Fibroblast of lung (primary cell): ENCODE results near the gene C1orf226. TPM values are rescaled to one million over a fixed set of nuclear protein-coding genes. Genes with fewer than 3 reads are reported as not detected.

Source experiments
- DNase-seq, 2 donors: peaks; one replicate each; pipeline versions ENCODE4 v3.0.0 to v3.0.0-alpha.2; 2010; ENCODE audit warnings: low read depth in 2 of 2
- H2AFZ ChIP-seq: 2 replicates; pipeline ENCODE4 v1.5.1; 2012; ENCODE audit warnings: low read length, control low read depth, inconsistent platforms
- H3K27ac ChIP-seq: 2 replicates; pipeline ENCODE4 v1.5.1; 2011; ENCODE audit warnings: low read length, control low read depth; ENCODE audit not compliant: insufficient read depth
- H3K27me3 ChIP-seq: 2 replicates; pipeline ENCODE4 v1.5.1; 2011; ENCODE audit warnings: mild to moderate bottlenecking, low read length; ENCODE audit not compliant: control insufficient read depth, insufficient read depth
- H3K36me3 ChIP-seq: 2 replicates; pipeline ENCODE4 v1.5.1; 2011; ENCODE audit warnings: low read length; ENCODE audit not compliant: control insufficient read depth, insufficient read depth
- H3K4me1 ChIP-seq: 2 replicates; pipeline ENCODE4 v1.5.1; 2011; ENCODE audit warnings: low read length; ENCODE audit not compliant: control insufficient read depth, insufficient read depth; ENCODE audit errors: extremely low read depth
- H3K4me2 ChIP-seq: 2 replicates; pipeline ENCODE4 v1.5.1; 2011; ENCODE audit warnings: low read length, control low read depth; ENCODE audit not compliant: insufficient read depth; ENCODE audit errors: extremely low read depth
- H3K4me3 ChIP-seq, 4 experiments: fragments of 200-600 bp in 1 of 4; sonication (generic) in 1 of 4; replicated peaks in 1 of 4; 2 replicates each; pipeline ENCODE4 v1.5.1; 2011 to 2016; ENCODE audit warnings: low read length in 4 of 4, low read depth in 3 of 4, mild to moderate bottlenecking in 3 of 4, control low read depth in 2 of 4, inconsistent platforms in 1 of 4, mixed read lengths in 1 of 4; ENCODE audit not compliant: insufficient read depth in 1 of 4; ENCODE audit errors: control extremely low read depth in 1 of 4
- H3K79me2 ChIP-seq: 2 replicates; pipeline ENCODE4 v1.5.1; 2012; ENCODE audit warnings: mild to moderate bottlenecking, low read length, inconsistent platforms; ENCODE audit not compliant: control insufficient read depth, insufficient read depth
- H3K9ac ChIP-seq: 2 replicates; pipeline ENCODE4 v1.5.1; 2011; ENCODE audit warnings: mild to moderate bottlenecking, low read length, control low read depth; ENCODE audit not compliant: insufficient read depth
- H3K9me3 ChIP-seq: 2 replicates; pipeline ENCODE4 v1.5.1; 2012; ENCODE audit warnings: low read depth, low read length; ENCODE audit not compliant: control insufficient read depth, insufficient read depth
- H4K20me1 ChIP-seq: 2 replicates; pipeline ENCODE4 v1.5.1; 2011; ENCODE audit warnings: low read length; ENCODE audit not compliant: control insufficient read depth, insufficient read depth; ENCODE audit errors: extremely low read depth
- CTCF ChIP-seq, 2 donors: IDR thresholded peaks in 1 of 2; conservative IDR thresholded peaks in 1 of 2; 1 replicate in 1 of 2; 2 replicates in 1 of 2; pipeline ENCODE4 v1.5.1; 2011 to 2012; ENCODE audit warnings: low read length in 2 of 2, control low read depth in 1 of 2, inconsistent platforms in 1 of 2, low read depth in 1 of 2, mild to moderate bottlenecking in 1 of 2
- EZH2 ChIP-seq: IDR thresholded peaks from 2 replicates; pipeline ENCODE4 v1.5.1; 2012; ENCODE audit warnings: low read length, control low read depth, mild to moderate bottlenecking; ENCODE audit errors: missing control alignments
- polyA minus RNA-seq: library from RNA; depleted of rRNA, polyadenylated mRNA; stranded (reverse); fragments of >200 nt; gene quantifications from 2 replicates; pipeline ENCODE4 v1.2.3, GENCODE V29; 2011; ENCODE audit warnings: low replicate concordance
- polyA plus RNA-seq, 2 donors: library from polyadenylated mRNA; depleted of rRNA in 1 of 2; stranded (reverse) in 1 of 2; unstranded in 1 of 2; fragments of >200 nt; gene quantifications; 2 replicates each; pipeline ENCODE4 v1.2.1, GENCODE V29; 2011 to 2012; ENCODE audit warnings: missing spikeins in 1 of 2
- total RNA-seq: library from RNA; depleted of rRNA; stranded (reverse); fragments of >200 nt; gene quantifications from 2 replicates; pipeline ENCODE4 v1.2.1, GENCODE V29; 2014

The C1orf226 gene
- total RNA-seq (under 0.01 and 0.33 TPM in 2 replicates), polyA plus RNA-seq (0.06 and 0.10 TPM in 2 replicates), polyA minus RNA-seq (1.2 TPM in 1 of 2 replicates, not detected in the other)
- 0.12 and 0.16 TPM in 2 replicates for polyA plus RNA-seq (2012)

- peaks cover 17% of the 10 kb centered on the region for H3K27me3 ChIP-seq
- no peak within 1 kb of the TSS for H2AFZ ChIP-seq
- H3K9me3 ChIP-seq: no peaks in the 10 kb centered on the region
- DNase-seq: peak in 1 of 2 donors; percentile 23
- no peaks in the 10 kb centered on the region for H3K36me3 ChIP-seq
- no peak within 1 kb of the TSS for H3K4me2 ChIP-seq
- TF ChIP-seq CTCF (conservative IDR thresholded peaks at IDR 0.05 in 1 of 2, IDR thresholded peaks at IDR 0.05 in 1 of 2; ENCODE audit: low read depth in 1 of 2, low read length in 2 of 2) (no peak), EZH2 (no peak)
- no peaks in the 10 kb centered on the region for H3K79me2 ChIP-seq
- H4K20me1 ChIP-seq: no peaks in the 10 kb centered on the region
- no peaks in the 10 kb centered on the region for H3K4me1 ChIP-seq
- no peak within 1 kb of the TSS for H3K9ac ChIP-seq
- H3K4me3 ChIP-seq: no peak within 1 kb of the TSS
- no peak within 1 kb of the TSS for H3K27ac ChIP-seq
Measured at GRCh38 chr1:162381383-162381782, at the start of gene C1orf226. TSS of gene C1orf226 (plus strand) at chr1:162381728. CDS start at chr1:162381902, 174 bp downstream.

- H4K20me1 ChIP-seq: no peaks in the 10 kb centered on the region
Measured at GRCh38 chr1:162333991-162334390, 47.5 kb upstream of the C1orf226 start.

GRCh38 chr1:162335126-162335525 lies 46.4 kb upstream of the C1orf226 start:
- Histone ChIP-seq H3K9ac (no peak overlapping the region), H3K27me3 (peaks cover 19% of the 10 kb centered on the region), H3K4me1 (no peaks in the 10 kb centered on the region), H3K27ac (no peak overlapping the region), H3K9me3 (no peaks in the 10 kb centered on the region), H3K36me3 (no peaks in the 10 kb centered on the region), H3K4me2 (no peak overlapping the region), H3K4me3 (no peak overlapping the region), H4K20me1 (no peaks in the 10 kb centered on the region), H2AFZ (no peak overlapping the region), H3K79me2 (no peaks in the 10 kb centered on the region)
- peak in 1 of 2 donors; percentile 32 for DNase-seq
- TF ChIP-seq CTCF (conservative IDR thresholded peaks at IDR 0.05 in 1 of 2, IDR thresholded peaks at IDR 0.05 in 1 of 2; ENCODE audit: low read depth in 1 of 2, low read length in 2 of 2): no peak
- no peak for TF ChIP-seq EZH2

More at GRCh38 chr1:162333991-162334390, 47.5 kb upstream of the C1orf226 start:
- Histone ChIP-seq H3K27ac (no peak overlapping the region), H3K4me1 (no peaks in the 10 kb centered on the region), H3K27me3 (peaks cover 21% of the 10 kb centered on the region), H3K4me2 (no peak overlapping the region), H3K4me3 (no peak overlapping the region), H3K36me3 (no peaks in the 10 kb centered on the region), H2AFZ (no peak overlapping the region), H3K9ac (no peak overlapping the region), H3K79me2 (no peaks in the 10 kb centered on the region), H3K9me3 (no peaks in the 10 kb centered on the region)
- DNase-seq: no peak
- TF ChIP-seq EZH2 (no peak), CTCF (conservative IDR thresholded peaks at IDR 0.05 in 1 of 2, IDR thresholded peaks at IDR 0.05 in 1 of 2; ENCODE audit: low read depth in 1 of 2, low read length in 2 of 2) (no peak)
